IMR-90 (cell line): ENCODE results near the gene CCDC179. TPM values are rescaled to one million over a fixed set of nuclear protein-coding genes. Genes with fewer than 3 reads are reported as not detected.

Source experiments
- ATAC-seq: fragments of 200-7000 bp; cut with Tn5 transposase; 2 replicates; pipeline ENCODE4 v1.9.1; 2020; ENCODE audit warnings: low read depth, mild to moderate bottlenecking, moderate library complexity
- BruUV-seq: library from RNA; stranded (reverse); fragments of 400-500 nt; replicated peaks from 2 replicates; lab custom pipeline; 2021; lab: Mats Ljungman, UMichigan
- CTCF ChIA-PET: fragments of 300-600 bp; formaldehyde crosslinking; extraction: SDS; loops from one replicate; lab custom pipeline; 2021; ENCODE audit warnings: antibody characterized with exemption; lab: Yijun Ruan, JAX
- POLR2A ChIA-PET: fragments of 300-600 bp; sonication (Branson Sonifier 250); formaldehyde crosslinking; loops from one replicate; lab custom pipeline; 2022; ENCODE audit warnings: antibody characterized with exemption; ENCODE audit not compliant: unreplicated experiment; lab: Charles Lee
- DNase-seq: peaks from one replicate; pipeline ENCODE4 v3.0.0; 2013
- H2AFZ ChIP-seq: replicated peaks from 2 replicates; pipeline ENCODE3; 2013; ENCODE audit warnings: low read length, mild to moderate bottlenecking; ENCODE audit not compliant: poor library complexity
- H2AK5ac ChIP-seq: 2 replicates; pipeline ENCODE4 v1.6.1; 2013; ENCODE audit warnings: low read depth, low read length, inconsistent platforms
- H2AK9ac ChIP-seq: replicated peaks from 2 replicates; pipeline ENCODE3; 2013; ENCODE audit warnings: mild to moderate bottlenecking, low read depth, low read length, moderate library complexity; ENCODE audit not compliant: poor library complexity
- H2BK120ac ChIP-seq: 2 replicates; pipeline ENCODE4 v1.6.1; 2013; ENCODE audit warnings: low read depth, low read length, inconsistent platforms
- H2BK15ac ChIP-seq: 3 replicates; pipeline ENCODE4 v1.6.1; 2013; ENCODE audit warnings: low read depth, low read length, inconsistent platforms
- H2BK20ac ChIP-seq: 2 replicates; pipeline ENCODE4 v1.6.1; 2013; ENCODE audit warnings: low read depth, mild to moderate bottlenecking, inconsistent platforms, low read length, moderate library complexity
- H2BK5ac ChIP-seq: 2 replicates; pipeline ENCODE4 v1.6.1; 2013; ENCODE audit warnings: mild to moderate bottlenecking, low read depth, low read length, inconsistent platforms; ENCODE audit not compliant: poor library complexity, severe bottlenecking
- H3K14ac ChIP-seq: replicated peaks from 2 replicates; pipeline ENCODE4 v1.6.1; 2013; ENCODE audit warnings: low read depth, low read length, inconsistent platforms
- H3K18ac ChIP-seq: 2 replicates; pipeline ENCODE4 v1.6.1; 2013; ENCODE audit warnings: low read depth, low read length, control low read depth
- H3K23ac ChIP-seq: 2 replicates; pipeline ENCODE4 v1.6.1; 2013; ENCODE audit warnings: low read depth, low read length, inconsistent platforms
- H3K27ac ChIP-seq: 2 replicates; pipeline ENCODE4 v1.5.1; 2013; ENCODE audit warnings: mild to moderate bottlenecking, control low read depth, low read length; ENCODE audit not compliant: insufficient read depth
- H3K27me3 ChIP-seq: 2 replicates; pipeline ENCODE4 v1.6.1; 2013; ENCODE audit warnings: low read length; ENCODE audit not compliant: control insufficient read depth, insufficient read depth
- H3K36me3 ChIP-seq: 2 replicates; pipeline ENCODE4 v1.6.1; 2013; ENCODE audit warnings: low read length, mixed read lengths; ENCODE audit not compliant: control insufficient read depth, insufficient read depth
- H3K4ac ChIP-seq: 2 replicates; pipeline ENCODE4 v1.6.1; 2013; ENCODE audit warnings: low read depth, low read length, inconsistent platforms
- H3K4me1 ChIP-seq: 2 replicates; pipeline ENCODE4 v1.6.1; 2013; ENCODE audit warnings: low read length, mixed read lengths; ENCODE audit not compliant: control insufficient read depth, insufficient read depth
- H3K4me2 ChIP-seq: 2 replicates; pipeline ENCODE4 v1.6.1; 2013; ENCODE audit warnings: low read depth, mild to moderate bottlenecking, control low read depth, low read length, moderate library complexity
- H3K4me3 ChIP-seq: 2 replicates; pipeline ENCODE4 v1.5.1; 2013; ENCODE audit warnings: low read depth, mild to moderate bottlenecking, control low read depth, low read length, moderate library complexity; ENCODE audit not compliant: insufficient read depth
- H3K56ac ChIP-seq: 2 replicates; pipeline ENCODE4 v1.6.1; 2013; ENCODE audit warnings: low read length, inconsistent platforms; ENCODE audit not compliant: insufficient read depth; ENCODE audit errors: extremely low read depth
- H3K79me1 ChIP-seq, 2 experiments: 2 replicates each; pipeline ENCODE4 v1.6.1; 2013; ENCODE audit warnings: low read length in 2 of 2, inconsistent platforms in 1 of 2, low read depth in 1 of 2
- H3K9ac ChIP-seq: 2 replicates; pipeline ENCODE4 v1.6.1; 2013; ENCODE audit warnings: low read depth, low read length, control low read depth
- H3K9me1 ChIP-seq: 2 replicates; pipeline ENCODE4 v1.6.1; 2013; ENCODE audit warnings: low read length, inconsistent platforms; ENCODE audit not compliant: insufficient read depth
- H3K9me3 ChIP-seq: 2 replicates; pipeline ENCODE4 v1.6.1; 2013; ENCODE audit warnings: low read length; ENCODE audit not compliant: control insufficient read depth, insufficient read depth
- H4K20me1 ChIP-seq: 2 replicates; pipeline ENCODE4 v1.6.1; 2013; ENCODE audit warnings: low read length, inconsistent platforms; ENCODE audit not compliant: insufficient read depth
- H4K5ac ChIP-seq: 2 replicates; pipeline ENCODE4 v1.6.1; 2013; ENCODE audit warnings: mild to moderate bottlenecking, low read depth, low read length, control low read depth
- H4K8ac ChIP-seq, 2 experiments: 2 replicates each; pipeline ENCODE4 v1.6.1; 2013; ENCODE audit warnings: low read depth in 2 of 2, low read length in 2 of 2, control low read depth in 1 of 2, inconsistent platforms in 1 of 2
- H4K91ac ChIP-seq: 2 replicates; pipeline ENCODE4 v1.6.1; 2013; ENCODE audit warnings: low read depth, low read length, inconsistent platforms; ENCODE audit not compliant: insufficient read depth
- BHLHE40 ChIP-seq: fragments of 150-350 bp; IDR thresholded peaks from 2 replicates; pipeline ENCODE4 v1.6.1; 2016; ENCODE audit warnings: mild to moderate bottlenecking, low read depth, low read length
- CEBPB ChIP-seq: IDR thresholded peaks from 2 replicates; pipeline ENCODE4 v1.6.1; 2012; ENCODE audit warnings: low read depth, low read length, improper control_type of control experiment
- CHD1 ChIP-seq: IDR thresholded peaks from 2 replicates; pipeline ENCODE4 v1.6.1; 2012; ENCODE audit warnings: low read depth, low read length, improper control_type of control experiment
- CTCF ChIP-seq: conservative IDR thresholded peaks from 2 replicates; pipeline ENCODE4 v1.5.1; 2012; ENCODE audit warnings: mild to moderate bottlenecking, low read depth, low read length, improper control_type of control experiment
- ELK1 ChIP-seq: fragments of 150-350 bp; IDR thresholded peaks from 2 replicates; pipeline ENCODE4 v1.6.1; 2016; ENCODE audit warnings: low read depth, mild to moderate bottlenecking, low read length, moderate library complexity, borderline replicate concordance
- MAFK ChIP-seq: IDR thresholded peaks from 2 replicates; pipeline ENCODE4 v1.6.1; 2012; ENCODE audit warnings: low read depth, low read length, improper control_type of control experiment
- MAZ ChIP-seq: IDR thresholded peaks from 2 replicates; pipeline ENCODE4 v1.6.1; 2012; ENCODE audit warnings: low read depth, mild to moderate bottlenecking, low read length, improper control_type of control experiment, moderate library complexity, borderline replicate concordance
- MXI1 ChIP-seq: IDR thresholded peaks from 2 replicates; pipeline ENCODE4 v1.6.1; 2012; ENCODE audit warnings: low read depth, mild to moderate bottlenecking, low read length, moderate library complexity, borderline replicate concordance
- NFE2L2 ChIP-seq: fragments of 150-350 bp; IDR thresholded peaks from 2 replicates; pipeline ENCODE4 v1.6.1; 2016; ENCODE audit warnings: low read depth, mild to moderate bottlenecking, low read length
- POLR2A ChIP-seq: IDR thresholded peaks from 2 replicates; pipeline ENCODE4 v1.6.1; 2012; ENCODE audit warnings: mild to moderate bottlenecking, low read depth, low read length
- RAD21 ChIP-seq: IDR thresholded peaks from 2 replicates; pipeline ENCODE4 v1.6.1; 2012; ENCODE audit warnings: low read length, improper control_type of control experiment
- RCOR1 ChIP-seq: IDR thresholded peaks from 2 replicates; pipeline ENCODE4 v1.6.1; 2012; ENCODE audit warnings: mild to moderate bottlenecking, low read length, improper control_type of control experiment; ENCODE audit not compliant: insufficient replicate concordance
- RFX5 ChIP-seq: IDR thresholded peaks from 2 replicates; pipeline ENCODE4 v1.8.0; 2012; ENCODE audit warnings: low read depth, mild to moderate bottlenecking, low read length, moderate library complexity
- SMC3 ChIP-seq: fragments of 150-350 bp; IDR thresholded peaks from 2 replicates; pipeline ENCODE4 v1.6.1; 2016; ENCODE audit warnings: low read depth, mild to moderate bottlenecking, antibody characterized with exemption, low read length, moderate library complexity
- USF2 ChIP-seq: fragments of 150-350 bp; IDR thresholded peaks from 2 replicates; pipeline ENCODE4 v1.6.1; 2017; ENCODE audit warnings: mild to moderate bottlenecking, antibody characterized with exemption, low read length, low read depth
- WGBS, 2 experiments: methylation state at CpG; one replicate each; pipeline versions ENCODE4 v1.1.5 to v1.1.7; 2013; ENCODE audit warnings: missing lambda C conversion rate in 2 of 2; ENCODE audit not compliant: insufficient read length in 1 of 2; ENCODE audit errors: extremely low coverage in 2 of 2; 5-methylcytosine and 5-hydroxymethylcytosine counted together
- dilution Hi-C: fragments of 300-500 bp; cut with HindIII; formaldehyde crosslinking; loops from one replicate; pipeline ENCODE4 v1.14.3; 2018; ENCODE audit warnings: low sequenced_read_pairs; ENCODE audit not compliant: unreplicated experiment
- in situ Hi-C: fragments of 300-500 bp; cut with MboI; formaldehyde crosslinking; loops from 3 replicates; pipeline ENCODE4 v1.14.3; 2019; ENCODE audit warnings: low sequenced_read_pairs, inconsistent platforms, mixed read lengths
- intact Hi-C: fragments of 100-400 bp; cut with micrococcal nuclease; formaldehyde crosslinking; loops from 2 replicates; pipeline ENCODE4 v1.10.0; 2022
- polyA plus RNA-seq, 3 experiments: library from polyadenylated mRNA; depleted of rRNA; stranded (reverse); fragments of >200 nt; gene quantifications; 2 replicates each; pipeline ENCODE4 v1.2.3, GENCODE V29; 2012; ENCODE audit warnings: low replicate concordance in 1 of 3
- total RNA-seq: library from RNA; depleted of rRNA; stranded (reverse); fragments of >200 nt; gene quantifications from 2 replicates; pipeline ENCODE4 v1.2.3, GENCODE V29; 2012

CCDC179 gene
- total and polyA plus RNA-seq, 2 of the 4 experiments (the other 2 are of a cell fraction) = not detected

- TF ChIP-seq CTCF = no peak
- TF ChIP-seq RFX5 = no peak
- TF ChIP-seq CEBPB = no peak
- TF ChIP-seq RCOR1 = no peak
- no peak for TF ChIP-seq MXI1
- no peak for TF ChIP-seq RAD21
- TF ChIP-seq NFE2L2 = no peak
- no peak for TF ChIP-seq MAFK
- no peak for TF ChIP-seq USF2
- no peak for TF ChIP-seq SMC3
- no peak for TF ChIP-seq BHLHE40
- no peak for TF ChIP-seq CHD1
- TF ChIP-seq POLR2A = no peak
- TF ChIP-seq MAZ = no peak
- TF ChIP-seq ELK1 = no peak
- BruUV-seq = no TSS peak
- H3K23ac ChIP-seq = no peak overlapping the region
- no peak overlapping the region for H3K14ac ChIP-seq
- dilution Hi-C loops (no loop called here), in situ Hi-C loops (no loop called here), intact Hi-C loops (no loop called here)
- CTCF ChIA-PET = interaction anchor here (1.1 kb wide), 1 partner anchor 12 kb away, joined by 4 read pairs; no protein-coding TSS in a partner anchor
- no peak overlapping the region for H2BK120ac ChIP-seq
- no peak overlapping the region for H3K27ac ChIP-seq
- no peak overlapping the region for H2AK9ac ChIP-seq
- no peaks in the 10 kb centered on the region for H3K79me1 ChIP-seq
- H4K5ac ChIP-seq = no peak overlapping the region
- POLR2A ChIA-PET = no interaction called here
- H2BK20ac ChIP-seq = no peak overlapping the region
- no CpG with 5 or more reads among the region's 2 CpGs for WGBS, 2 experiments
- no peak overlapping the region for H4K91ac ChIP-seq
- no peak overlapping the region for H3K4ac ChIP-seq
- DNase-seq (no peak), ATAC-seq (no peak)
- H3K9ac ChIP-seq = no peak overlapping the region
- H2AFZ ChIP-seq = no peak overlapping the region
- H3K27me3 ChIP-seq = no peaks in the 10 kb centered on the region; the same call in 1 of the 2 replicates
- no peak overlapping the region for H4K8ac ChIP-seq
- no peaks in the 10 kb centered on the region for H3K36me3 ChIP-seq
- no peaks in the 10 kb centered on the region for H3K9me1 ChIP-seq
- no peak overlapping the region for H2BK15ac ChIP-seq
- H2BK5ac ChIP-seq = no peak overlapping the region
- no peak overlapping the region for H3K4me3 ChIP-seq
- H3K56ac ChIP-seq = no peak overlapping the region
- no peak overlapping the region for H3K18ac ChIP-seq
- H3K4me2 ChIP-seq = no peak overlapping the region
- no peaks in the 10 kb centered on the region for H4K20me1 ChIP-seq
- no peaks in the 10 kb centered on the region for H3K4me1 ChIP-seq
- no peak overlapping the region for H2AK5ac ChIP-seq
- no peaks in the 10 kb centered on the region for H3K9me3 ChIP-seq
Measured at GRCh38 chr11:22807391-22807790, 52.9 kb downstream of the CCDC179 start.
